ENCODE measurements around the gene PDLIM1.

DNA sequence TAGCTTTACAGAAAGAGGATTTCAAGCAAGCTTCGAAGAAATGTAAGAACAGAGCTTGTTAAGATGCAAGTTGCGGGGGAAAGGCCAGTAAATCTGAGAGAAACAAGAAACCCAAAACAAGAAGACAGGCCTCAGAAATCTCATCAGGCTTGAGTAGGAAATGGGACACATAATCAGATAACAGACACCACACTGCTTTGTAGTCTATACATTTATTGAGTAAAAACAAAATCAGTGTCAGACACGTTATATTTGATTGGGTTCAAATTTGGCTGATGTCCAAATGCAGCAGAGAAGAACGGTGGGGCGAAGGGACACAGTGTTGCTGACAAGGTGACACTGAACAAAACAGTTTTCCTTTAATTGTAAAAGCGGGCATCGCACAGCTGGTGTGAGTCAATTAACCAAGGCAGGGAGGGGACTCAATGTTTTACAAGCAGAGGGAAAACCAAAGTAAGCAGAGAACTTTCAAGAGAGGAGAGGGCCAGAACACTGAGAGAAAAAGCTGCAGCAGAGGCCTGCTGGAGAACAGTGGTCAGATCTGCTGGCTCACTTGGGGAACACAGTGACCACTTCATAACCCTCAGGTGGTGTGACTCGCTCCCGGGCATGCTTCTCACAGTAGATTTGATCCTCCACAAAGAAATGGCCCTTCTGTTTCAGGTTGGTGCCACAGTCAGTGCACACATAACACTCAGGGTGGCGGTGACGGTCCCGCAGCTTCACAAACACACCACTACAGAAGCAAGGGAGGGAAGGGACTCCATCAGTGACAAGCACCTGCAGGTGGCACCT is 53.2 kb downstream of the PDLIM1 start:
- TF ChIP-seq, protein P1, sequence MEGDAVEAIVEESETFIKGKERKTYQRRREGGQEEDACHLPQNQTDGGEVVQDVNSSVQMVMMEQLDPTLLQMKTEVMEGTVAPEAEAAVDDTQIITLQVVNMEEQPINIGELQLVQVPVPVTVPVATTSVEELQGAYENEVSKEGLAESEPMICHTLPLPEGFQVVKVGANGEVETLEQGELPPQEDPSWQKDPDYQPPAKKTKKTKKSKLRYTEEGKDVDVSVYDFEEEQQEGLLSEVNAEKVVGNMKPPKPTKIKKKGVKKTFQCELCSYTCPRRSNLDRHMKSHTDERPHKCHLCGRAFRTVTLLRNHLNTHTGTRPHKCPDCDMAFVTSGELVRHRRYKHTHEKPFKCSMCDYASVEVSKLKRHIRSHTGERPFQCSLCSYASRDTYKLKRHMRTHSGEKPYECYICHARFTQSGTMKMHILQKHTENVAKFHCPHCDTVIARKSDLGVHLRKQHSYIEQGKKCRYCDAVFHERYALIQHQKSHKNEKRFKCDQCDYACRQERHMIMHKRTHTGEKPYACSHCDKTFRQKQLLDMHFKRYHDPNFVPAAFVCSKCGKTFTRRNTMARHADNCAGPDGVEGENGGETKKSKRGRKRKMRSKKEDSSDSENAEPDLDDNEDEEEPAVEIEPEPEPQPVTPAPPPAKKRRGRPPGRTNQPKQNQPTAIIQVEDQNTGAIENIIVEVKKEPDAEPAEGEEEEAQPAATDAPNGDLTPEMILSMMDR (IDR thresholded peaks at IDR 0.05; ENCODE audit: low read length), result no peak
- no peak for TF ChIP-seq EZH2 (IDR thresholded peaks at IDR 0.05; ENCODE audit: borderline replicate concordance, low read length)
